Measurements from ENCODE around the gene PUSL1. TPM values are rescaled to one million over a fixed set of nuclear protein-coding genes. Genes with fewer than 3 reads are reported as not detected.

PUSL1 gene
- total RNA-seq, 1 donor from 2014 or later, result 23.1 TPM

DNA sequence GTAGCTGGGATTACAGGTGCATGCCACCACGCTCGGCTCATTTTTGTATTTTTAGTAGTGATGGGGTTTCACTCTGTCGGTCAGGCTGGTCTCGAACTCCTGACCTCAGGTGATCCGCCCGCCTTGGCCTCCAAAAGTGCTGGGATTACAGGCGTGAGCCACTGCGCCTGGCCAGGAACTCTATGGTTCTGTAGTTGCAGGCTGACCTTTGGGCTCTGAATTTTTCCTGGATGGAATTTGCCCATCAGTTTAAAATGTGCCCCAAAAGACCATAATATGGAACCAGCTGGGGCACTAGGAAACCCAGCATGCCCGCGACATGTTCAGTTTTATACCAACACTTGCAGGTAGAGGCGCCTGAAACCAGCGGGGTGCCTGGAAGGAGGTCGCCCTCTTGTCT lies 29.8 kb upstream of the PUSL1 start:
- intact Hi-C loops (cut with micrococcal nuclease), result no loop called here

DNA sequence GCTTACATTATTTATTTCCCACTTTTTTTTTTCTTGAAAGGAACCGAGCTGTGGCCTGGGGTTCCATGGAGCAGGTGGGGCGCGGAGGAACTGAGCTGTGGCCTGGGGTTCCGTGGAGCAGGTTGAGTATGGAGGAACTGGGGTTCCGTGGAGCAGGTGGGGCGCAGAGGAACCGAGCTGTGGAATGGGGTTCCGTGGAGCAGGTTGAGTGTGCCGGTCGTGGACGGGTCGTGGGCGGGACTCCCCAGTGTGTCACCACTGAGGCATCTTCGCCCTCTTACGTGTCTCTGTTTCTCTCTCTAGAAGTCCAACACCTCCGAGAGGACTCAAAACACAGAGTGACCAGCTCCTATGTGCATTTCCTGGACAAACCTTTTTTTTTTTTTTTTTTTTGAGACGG lies 29.4 kb upstream of the PUSL1 start:
- intact Hi-C loops (cut with micrococcal nuclease), result no loop called here

GRCh38 chr1:1280782-1281481 lies 27.5 kb upstream of the PUSL1 start:
- intact Hi-C loops (cut with micrococcal nuclease), result no loop called here

- intact Hi-C loops (cut with micrococcal nuclease), result no loop called here
Measured at GRCh38 chr1:1281533-1282321, 26.7 kb upstream of the PUSL1 start.

- intact Hi-C loops (cut with micrococcal nuclease), result no loop called here
Measured at GRCh38 chr1:1282998-1283397, 25.4 kb upstream of the PUSL1 start.

GRCh38 chr1:1283821-1284220 lies 24.6 kb upstream of the PUSL1 start:
- intact Hi-C loops (cut with micrococcal nuclease), result no loop called here

DNA sequence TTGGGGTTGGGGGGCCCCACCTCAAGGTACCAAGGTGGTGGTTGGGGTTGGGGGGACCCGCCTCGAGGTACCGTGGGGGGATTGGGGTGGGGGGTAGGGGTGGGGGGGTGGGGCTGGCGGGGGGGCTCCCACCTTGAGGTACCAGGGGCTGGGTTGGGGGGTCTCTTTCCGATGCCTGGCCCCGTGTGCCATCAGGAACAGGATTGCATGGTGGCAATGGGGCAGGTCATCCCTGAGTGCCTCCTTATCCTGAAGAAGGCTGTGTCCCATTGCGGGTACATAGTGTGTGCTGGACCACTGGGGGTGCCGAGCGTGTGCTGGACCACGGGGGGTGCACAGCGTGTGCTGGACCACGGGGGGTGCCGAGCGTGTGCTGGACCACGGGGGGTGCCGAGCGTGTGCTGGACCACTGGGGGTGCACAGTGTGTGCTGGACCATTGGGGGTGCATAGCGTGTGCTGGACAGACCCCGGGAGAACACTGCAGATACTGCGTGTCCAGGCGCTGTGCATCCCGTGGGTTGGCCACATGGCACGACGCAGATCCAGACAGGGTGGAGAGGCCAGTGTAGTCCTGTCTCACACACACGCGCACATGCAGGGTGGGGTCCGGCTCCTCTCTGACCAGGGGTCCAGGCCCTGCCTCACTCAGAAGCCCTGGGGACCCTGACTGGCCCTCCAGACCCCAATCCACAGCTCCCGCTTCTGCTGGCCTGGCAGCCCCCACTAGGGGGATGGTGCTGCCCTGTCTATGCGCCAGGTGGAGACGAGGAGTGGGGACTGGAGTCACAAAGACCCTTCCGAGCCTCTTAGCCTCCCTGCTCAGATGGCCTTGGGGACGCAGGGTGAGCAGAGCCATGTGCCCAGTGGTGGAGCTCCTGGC lies 23.9 kb upstream of the PUSL1 start:
- intact Hi-C loops (cut with micrococcal nuclease), result no loop called here

DNA sequence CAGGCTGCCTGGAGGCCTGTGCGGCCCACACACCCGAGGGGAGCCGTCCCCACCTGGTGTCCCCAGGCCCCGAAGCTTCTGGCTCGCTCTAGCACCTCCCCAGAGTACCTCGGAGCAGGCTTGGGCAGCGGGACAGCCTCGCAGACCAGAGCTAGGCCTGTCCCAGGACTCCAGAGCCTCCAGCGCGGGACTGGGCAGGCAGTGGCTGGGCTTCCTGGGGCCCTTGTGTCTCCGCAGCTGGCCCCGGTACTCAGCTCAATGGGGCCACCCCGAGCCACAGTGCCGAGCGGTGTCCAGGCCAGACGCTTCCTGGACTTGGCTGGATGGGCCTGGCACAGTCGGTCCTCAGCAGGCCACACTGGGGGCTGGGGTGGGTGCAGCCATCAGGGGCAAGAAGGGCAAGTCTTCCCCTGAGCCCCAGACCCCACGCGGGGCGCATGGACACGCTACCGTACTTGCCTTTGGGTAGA lies 23.3 kb upstream of the PUSL1 start:
- intact Hi-C loops (cut with micrococcal nuclease), result no loop called here

DNA sequence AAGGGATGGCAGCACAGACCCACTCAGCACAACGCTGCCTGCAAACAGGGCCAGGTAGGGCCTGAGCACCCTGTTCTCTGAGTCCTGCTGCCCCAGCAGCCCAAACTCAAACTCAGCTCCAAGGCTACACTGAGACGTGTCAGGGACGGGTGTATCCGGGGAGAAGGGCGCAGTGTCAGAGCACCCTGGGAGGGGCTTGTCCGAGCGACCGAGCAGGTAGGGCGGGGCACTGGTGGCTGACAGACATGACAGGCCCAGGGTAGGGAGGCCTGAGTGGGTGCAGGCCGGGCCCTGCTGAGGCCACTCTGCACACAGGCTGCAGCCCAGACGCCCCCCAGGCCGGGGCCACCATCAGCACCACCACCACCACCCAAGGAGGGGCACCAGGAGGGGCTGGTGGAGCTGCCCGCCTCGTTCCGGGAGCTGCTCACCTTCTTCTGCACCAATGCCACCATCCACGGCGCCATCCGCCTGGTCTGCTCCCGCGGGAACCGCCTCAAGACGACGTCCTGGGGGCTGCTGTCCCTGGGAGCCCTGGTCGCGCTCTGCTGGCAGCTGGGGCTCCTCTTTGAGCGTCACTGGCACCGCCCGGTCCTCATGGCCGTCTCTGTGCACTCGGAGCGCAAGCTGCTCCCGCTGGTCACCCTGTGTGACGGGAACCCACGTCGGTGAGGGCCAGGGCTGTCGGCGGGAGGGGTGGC lies 22.6 kb upstream of the PUSL1 start:
- intact Hi-C loops (cut with micrococcal nuclease), result no loop called here

- intact Hi-C loops (cut with micrococcal nuclease), result no loop called here
Measured at GRCh38 chr1:1286313-1287261, 21.8 kb upstream of the PUSL1 start.

DNA sequence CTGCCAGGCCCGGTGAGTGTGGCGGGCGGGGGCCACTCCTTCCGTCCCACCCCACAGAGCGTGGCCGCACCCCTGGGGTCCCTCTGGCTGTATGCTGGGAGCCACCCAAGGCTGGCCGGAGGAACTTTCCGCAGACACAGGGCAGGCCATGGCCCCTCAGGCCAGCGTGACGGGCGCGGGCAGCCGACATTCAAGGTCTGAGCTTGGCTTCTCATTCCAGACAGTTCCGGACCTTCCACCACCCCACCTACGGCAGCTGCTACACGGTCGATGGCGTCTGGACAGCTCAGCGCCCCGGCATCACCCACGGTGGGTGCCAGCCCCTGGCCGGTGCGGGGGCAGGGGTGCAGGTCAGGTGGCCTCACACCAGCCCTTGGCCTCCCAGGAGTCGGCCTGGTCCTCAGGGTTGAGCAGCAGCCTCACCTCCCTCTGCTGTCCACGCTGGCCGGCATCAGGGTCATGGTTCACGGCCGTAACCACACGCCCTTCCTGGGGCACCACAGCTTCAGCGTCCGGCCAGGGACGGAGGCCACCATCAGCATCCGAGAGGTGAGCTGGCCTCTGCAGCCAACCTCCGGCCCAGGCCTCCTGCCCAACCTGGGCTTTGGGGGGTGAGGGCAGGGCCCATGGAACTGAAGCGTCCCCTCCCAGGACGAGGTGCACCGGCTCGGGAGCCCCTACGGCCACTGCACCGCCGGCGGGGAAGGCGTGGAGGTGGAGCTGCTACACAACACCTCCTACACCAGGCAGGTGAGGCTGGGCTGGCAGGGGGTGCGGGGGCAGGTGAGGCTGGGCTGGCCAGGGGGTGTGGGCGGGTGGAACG lies 20.9 kb upstream of the PUSL1 start:
- intact Hi-C loops (cut with micrococcal nuclease), result no loop called here

- intact Hi-C loops (cut with micrococcal nuclease), result loop anchor here (2.0 kb wide), 1 partner anchor 167 kb away; no protein-coding TSS in a partner anchor
Measured at GRCh38 chr1:1290238-1290731, 18.1 kb upstream of the PUSL1 start.

DNA sequence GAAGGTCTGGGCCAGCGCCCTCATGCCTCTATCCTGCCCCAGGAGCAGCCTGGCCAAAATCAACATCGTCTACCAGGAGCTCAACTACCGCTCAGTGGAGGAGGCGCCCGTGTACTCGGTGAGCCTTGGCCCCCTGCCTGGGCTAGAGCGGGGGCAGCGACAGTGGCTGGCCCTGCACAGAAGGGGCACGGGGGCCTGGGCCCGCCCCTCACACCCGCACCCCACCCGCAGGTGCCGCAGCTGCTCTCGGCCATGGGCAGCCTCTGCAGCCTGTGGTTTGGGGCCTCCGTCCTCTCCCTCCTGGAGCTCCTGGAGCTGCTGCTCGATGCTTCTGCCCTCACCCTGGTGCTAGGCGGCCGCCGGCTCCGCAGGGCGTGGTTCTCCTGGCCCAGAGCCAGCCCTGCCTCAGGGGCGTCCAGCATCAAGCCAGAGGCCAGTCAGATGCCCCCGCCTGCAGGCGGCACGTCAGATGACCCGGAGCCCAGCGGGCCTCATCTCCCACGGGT lies 17.3 kb upstream of the PUSL1 start:
- intact Hi-C loops (cut with micrococcal nuclease), result loop anchor here (2.0 kb wide), 1 partner anchor 168 kb away; no protein-coding TSS in a partner anchor

GRCh38 chr1:1291548-1292441 lies 16.6 kb upstream of the PUSL1 start:
- intact Hi-C loops (cut with micrococcal nuclease), result loop anchor here (2.0 kb wide), 1 partner anchor 169 kb away; no protein-coding TSS in a partner anchor

- intact Hi-C loops (cut with micrococcal nuclease), result no loop called here
Measured at GRCh38 chr1:1292442-1292779, 16.0 kb upstream of the PUSL1 start.

GRCh38 chr1:1292851-1293250 lies 15.5 kb upstream of the PUSL1 start:
- intact Hi-C loops (cut with micrococcal nuclease), result no loop called here

Measured in T-helper 2 cell treated with Interferon-gamma antibody and Interleukin-4, amounts not matched to agents 100 ng/mL and 5 ng/mL, for 36 hours (primary cell).